Measurements from ENCODE around the gene GPR55. TPM values are rescaled to one million over a fixed set of nuclear protein-coding genes. Genes with fewer than 3 reads are reported as not detected.

The GPR55 gene
- total RNA-seq, 2 experiments from 2014 or later, result 7.3 to 7.4 TPM

GRCh38 chr2:230919681-230920080, 5.4 kb downstream of the GPR55 start:
- peaks cover 56% of the 10 kb centered on the region for H3K4me1 Mint-ChIP-seq
- H3K27ac Mint-ChIP-seq, result peak overlapping the region; percentile 12
- peaks cover 23% of the 10 kb centered on the region for H3K27me3 Mint-ChIP-seq
- H3K36me3 Mint-ChIP-seq (ENCODE audit: low read depth), result no peaks in the 10 kb centered on the region
- no peaks in the 10 kb centered on the region for H3K9me3 Mint-ChIP-seq
- ChIA-PET POLR2A (interaction anchor here (1.6 to 2.3 kb wide), 4 partner anchors 13 to 65 kb away, joined by 5 to 10 read pairs (median 7); no protein-coding TSS in a partner anchor), CTCF (interaction anchor here (1.0 to 1.9 kb wide), 3 partner anchors 36 to 95 kb away, joined by 4 to 8 read pairs (median 6); no protein-coding TSS in a partner anchor)
- no peak overlapping the region for H3K4me3 Mint-ChIP-seq
- DNase-seq, result no peak

GRCh38 chr2:230919240-230919639, 5.8 kb downstream of the GPR55 start:
- CTCF ChIA-PET, result no interaction called here
- Mint-ChIP-seq H3K36me3 (ENCODE audit: low read depth) (no peaks in the 10 kb centered on the region), H3K27me3 (peaks cover 23% of the 10 kb centered on the region), H3K4me1 (peaks cover 53% of the 10 kb centered on the region), H3K27ac (peak overlapping the region; percentile 18), H3K4me3 (peak overlapping the region; percentile 32), H3K9me3 (no peaks in the 10 kb centered on the region)
- no peak for DNase-seq
- POLR2A ChIA-PET, result interaction anchor here (1.6 to 1.9 kb wide), 2 partner anchors 12 to 39 kb away, joined by 5 read pairs; no protein-coding TSS in a partner anchor

- CTCF ChIA-PET, result interaction anchor here (0.6 kb wide), 1 partner anchor 789 kb away, joined by 3 read pairs; no protein-coding TSS in a partner anchor
- H3K4me1 Mint-ChIP-seq, result peaks cover 31% of the 10 kb centered on the region
Measured at GRCh38 chr2:230916218-230916617, 8.8 kb downstream of the GPR55 start.

GRCh38 chr2:230915319-230915718, 9.7 kb downstream of the GPR55 start:
- Mint-ChIP-seq H3K4me1 (peaks cover 35% of the 10 kb centered on the region), H3K9me3 (no peaks in the 10 kb centered on the region), H3K27me3 (peaks cover 27% of the 10 kb centered on the region), H3K4me3 (no peak overlapping the region), H3K27ac (no peak overlapping the region), H3K36me3 (ENCODE audit: low read depth) (peaks cover 4% of the 10 kb centered on the region)
- CTCF ChIA-PET, result interaction anchor here (4.0 kb wide), 1 partner anchor 10 kb away, joined by 28 read pairs; the partner anchor contains the start of gene GPR55
- POLR2A ChIA-PET, result interaction anchor here (2.6 kb wide), 1 partner anchor 10 kb away, joined by 7 read pairs; no protein-coding TSS in a partner anchor
- no peak for DNase-seq

More at GRCh38 chr2:230916218-230916617, 8.8 kb downstream of the GPR55 start:
- Mint-ChIP-seq H3K36me3 (ENCODE audit: low read depth) (no peaks in the 10 kb centered on the region), H3K27me3 (peaks cover 20% of the 10 kb centered on the region), H3K4me3 (no peak overlapping the region), H3K9me3 (no peaks in the 10 kb centered on the region), H3K27ac (no peak overlapping the region)
- POLR2A ChIA-PET, result interaction anchor here (2.6 kb wide), 1 partner anchor 10 kb away, joined by 7 read pairs; no protein-coding TSS in a partner anchor
- no peak for DNase-seq

- no peak for DNase-seq
- H3K9me3 Mint-ChIP-seq, result no peaks in the 10 kb centered on the region
- peaks cover 7% of the 10 kb centered on the region for H3K36me3 Mint-ChIP-seq (ENCODE audit: low read depth)
- POLR2A ChIA-PET, result interaction anchor here (2.6 kb wide), 1 partner anchor 9 kb away, joined by 7 read pairs; no protein-coding TSS in a partner anchor
- CTCF ChIA-PET, result interaction anchor here (4.0 kb wide), 1 partner anchor 10 kb away, joined by 28 read pairs; the partner anchor contains the start of gene GPR55
- H3K4me1 Mint-ChIP-seq, result peaks cover 36% of the 10 kb centered on the region
- peaks cover 27% of the 10 kb centered on the region for H3K27me3 Mint-ChIP-seq
- H3K27ac Mint-ChIP-seq, result no peak overlapping the region
- H3K4me3 Mint-ChIP-seq, result no peak overlapping the region
Measured at GRCh38 chr2:230914886-230915285, 10.2 kb downstream of the GPR55 start.

GRCh38 chr2:230913406-230914143, 11.5 kb downstream of the GPR55 start:
- ChIA-PET CTCF (interaction anchor here (0.8 to 4.0 kb wide), 4 partner anchors 11 to 89 kb away, joined by 4 to 28 read pairs (median 4); partner anchors contain the start of gene GPR55), POLR2A (interaction anchor here (0.9 to 2.6 kb wide), 3 partner anchors 8 to 71 kb away, joined by 3 to 7 read pairs (median 6); no protein-coding TSS in a partner anchor)
- Mint-ChIP-seq H3K9me3 (no peaks in the 10 kb centered on the region), H3K27ac (no peak overlapping the region), H3K27me3 (peaks cover 28% of the 10 kb centered on the region), H3K36me3 (ENCODE audit: low read depth) (peaks cover 16% of the 10 kb centered on the region), H3K4me1 (peaks cover 41% of the 10 kb centered on the region), H3K4me3 (no peak overlapping the region)
- DNase-seq, result no peak

- no peak for DNase-seq
- Mint-ChIP-seq H3K36me3 (ENCODE audit: low read depth) (peaks cover 21% of the 10 kb centered on the region), H3K27me3 (peaks cover 24% of the 10 kb centered on the region), H3K9me3 (no peaks in the 10 kb centered on the region), H3K4me3 (no peak overlapping the region), H3K27ac (no peak overlapping the region), H3K4me1 (peaks cover 44% of the 10 kb centered on the region)
- POLR2A ChIA-PET, result interaction anchor here (0.7 to 1.7 kb wide), 3 partner anchors 8 to 72 kb away, joined by 3 to 6 read pairs (median 4); no protein-coding TSS in a partner anchor
- CTCF ChIA-PET, result interaction anchor here (0.8 to 4.0 kb wide), 5 partner anchors 10 to 140 kb away, joined by 4 to 28 read pairs (median 6); partner anchors contain the start of gene GPR55
Measured at GRCh38 chr2:230912724-230913123, 12.3 kb downstream of the GPR55 start.

- Mint-ChIP-seq H3K4me1 (peaks cover 44% of the 10 kb centered on the region), H3K27ac (no peak overlapping the region), H3K4me3 (no peak overlapping the region), H3K27me3 (peaks cover 24% of the 10 kb centered on the region), H3K36me3 (ENCODE audit: low read depth) (peaks cover 21% of the 10 kb centered on the region), H3K9me3 (no peaks in the 10 kb centered on the region)
- CTCF ChIA-PET, result interaction anchor here (1.4 to 4.0 kb wide), 3 partner anchors 10 to 141 kb away, joined by 6 to 28 read pairs (median 6); partner anchors contain the start of gene GPR55
- DNase-seq, result no peak
- POLR2A ChIA-PET, result interaction anchor here (0.7 to 1.7 kb wide), 3 partner anchors 9 to 73 kb away, joined by 3 to 6 read pairs (median 4); no protein-coding TSS in a partner anchor
Measured at GRCh38 chr2:230912046-230912445, 13.0 kb downstream of the GPR55 start.

GRCh38 chr2:230910546-230911177, 14.4 kb downstream of the GPR55 start:
- Mint-ChIP-seq H3K27me3 (peaks cover 21% of the 10 kb centered on the region), H3K27ac (no peak overlapping the region), H3K4me1 (peaks cover 49% of the 10 kb centered on the region), H3K9me3 (no peaks in the 10 kb centered on the region), H3K36me3 (ENCODE audit: low read depth) (peaks cover 21% of the 10 kb centered on the region), H3K4me3 (no peak overlapping the region)
- DNase-seq, result no peak
- ChIA-PET POLR2A (interaction anchor here (0.6 kb wide), 1 partner anchor 10 kb away, joined by 3 read pairs; no protein-coding TSS in a partner anchor), CTCF (interaction anchor here (1.2 to 2.2 kb wide), 2 partner anchors 15 to 77 kb away, joined by 5 read pairs; partner anchors contain the start of gene GPR55)

- ChIA-PET CTCF (interaction anchor here (2.2 kb wide), 1 partner anchor 16 kb away, joined by 5 read pairs; the partner anchor contains the start of gene GPR55), POLR2A (no interaction called here)
- Mint-ChIP-seq H3K4me1 (peaks cover 56% of the 10 kb centered on the region), H3K27me3 (peaks cover 20% of the 10 kb centered on the region), H3K36me3 (ENCODE audit: low read depth) (peaks cover 21% of the 10 kb centered on the region), H3K4me3 (no peak overlapping the region), H3K9me3 (no peaks in the 10 kb centered on the region), H3K27ac (no peak overlapping the region)
- DNase-seq, result no peak
Measured at GRCh38 chr2:230909841-230910545, 15.0 kb downstream of the GPR55 start.

GRCh38 chr2:230908595-230909191, 16.3 kb downstream of the GPR55 start:
- Mint-ChIP-seq H3K36me3 (ENCODE audit: low read depth) (peaks cover 21% of the 10 kb centered on the region), H3K27me3 (peaks cover 18% of the 10 kb centered on the region), H3K4me1 (peaks cover 58% of the 10 kb centered on the region), H3K4me3 (peak overlapping the region; percentile 63), H3K9me3 (no peaks in the 10 kb centered on the region), H3K27ac (peak overlapping the region; percentile 83)
- ChIA-PET POLR2A (interaction anchor here (1.0 to 6.0 kb wide), 6 partner anchors 12 to 555 kb away, joined by 3 to 51 read pairs (median 4); partner anchors contain the start of gene NCL), CTCF (interaction anchor here (1.0 to 2.2 kb wide), 3 partner anchors 16 to 79 kb away, joined by 5 to 10 read pairs (median 6); partner anchors contain the start of gene GPR55)
- peak; percentile 64 for DNase-seq
